VCaP (cell line): ENCODE data around the gene RBM10.

Experiments
- H3K27ac ChIP-seq: fragments of 450-650 bp; 2 replicates; pipeline ENCODE4 v1.5.1; 2017
- CTCF ChIP-seq: fragments of 450-650 bp; conservative IDR thresholded peaks from 2 replicates; pipeline ENCODE4 v1.5.1; 2017; ENCODE audit warnings: mild to moderate bottlenecking, moderate library complexity

The RBM10 gene

GRCh38 chrX:47180346-47180745 is 35.3 kb downstream of the RBM10 start:
- TF ChIP-seq CTCF = no peak

GRCh38 chrX:47181301-47181700 is 36.3 kb downstream of the RBM10 start:
- no peak for TF ChIP-seq CTCF
- no peak overlapping the region for H3K27ac ChIP-seq

More at GRCh38 chrX:47180346-47180745, 35.3 kb downstream of the RBM10 start:
- no peak overlapping the region for H3K27ac ChIP-seq

GRCh38 chrX:47182106-47182700 is 37.2 kb downstream of the RBM10 start:
- TF ChIP-seq CTCF = no peak
- H3K27ac ChIP-seq = no peak overlapping the region

- TF ChIP-seq CTCF = no peak
- H3K27ac ChIP-seq = no peak overlapping the region
These were observed 39.5 kb downstream of the RBM10 start for GRCh38 chrX:47184486-47184885.

GRCh38 chrX:47185241-47185640 is 40.2 kb downstream of the RBM10 start:
- no peak for TF ChIP-seq CTCF
- H3K27ac ChIP-seq = no peak overlapping the region

- no peak for TF ChIP-seq CTCF
- H3K27ac ChIP-seq = no peak overlapping the region
These were observed 41.2 kb downstream of the RBM10 start for GRCh38 chrX:47186096-47186740.

GRCh38 chrX:47187106-47187677 is 42.2 kb downstream of the RBM10 start:
- TF ChIP-seq CTCF = no peak
- H3K27ac ChIP-seq = no peak overlapping the region
